ENCODE measurements around the gene SELENOP. TPM values are rescaled to one million over a fixed set of nuclear protein-coding genes. Genes with fewer than 3 reads are reported as not detected.
A peak's percentile ranks its signal among the peaks of the same experiment; 100 is the strongest.

The SELENOP gene
- total and polyA plus RNA-seq, 9 donors: 339 to 764 (median 590) TPM

DNA sequence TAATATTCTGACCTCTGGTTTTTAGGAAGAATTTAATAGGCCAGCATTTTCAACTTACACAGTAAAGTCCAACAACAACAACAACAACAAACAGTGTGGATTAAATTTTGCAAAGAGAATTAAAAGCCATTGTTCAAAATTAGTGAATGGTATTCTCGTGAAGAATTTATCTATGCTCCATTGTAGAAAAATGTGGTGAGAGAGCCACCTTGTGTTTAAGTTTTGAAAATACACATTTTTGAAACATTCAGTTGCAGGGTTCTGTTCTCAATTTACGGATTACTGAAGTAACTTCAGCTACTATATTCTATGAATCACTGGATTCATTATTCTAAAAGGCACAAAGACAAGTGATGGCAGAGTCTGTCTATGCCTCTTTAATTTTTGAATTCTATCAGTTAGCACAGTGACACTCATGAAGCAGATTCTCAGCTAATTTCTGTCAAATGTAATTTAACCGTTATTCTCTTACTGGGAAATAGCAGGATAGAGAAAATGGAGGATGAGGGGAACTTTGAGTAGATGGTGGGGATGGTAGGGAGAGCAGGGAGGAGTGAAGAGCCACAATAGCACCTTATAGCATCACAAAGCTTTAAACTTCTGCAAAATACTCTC lies 44.1 kb downstream of the SELENOP start:
- no peak overlapping the region for H3K4me3 ChIP-seq
- H3K9me3 ChIP-seq: no peaks in the 10 kb centered on the region
- no peak for TF ChIP-seq POLR2A (IDR thresholded peaks at IDR 0.05)
- TF ChIP-seq, protein P1, sequence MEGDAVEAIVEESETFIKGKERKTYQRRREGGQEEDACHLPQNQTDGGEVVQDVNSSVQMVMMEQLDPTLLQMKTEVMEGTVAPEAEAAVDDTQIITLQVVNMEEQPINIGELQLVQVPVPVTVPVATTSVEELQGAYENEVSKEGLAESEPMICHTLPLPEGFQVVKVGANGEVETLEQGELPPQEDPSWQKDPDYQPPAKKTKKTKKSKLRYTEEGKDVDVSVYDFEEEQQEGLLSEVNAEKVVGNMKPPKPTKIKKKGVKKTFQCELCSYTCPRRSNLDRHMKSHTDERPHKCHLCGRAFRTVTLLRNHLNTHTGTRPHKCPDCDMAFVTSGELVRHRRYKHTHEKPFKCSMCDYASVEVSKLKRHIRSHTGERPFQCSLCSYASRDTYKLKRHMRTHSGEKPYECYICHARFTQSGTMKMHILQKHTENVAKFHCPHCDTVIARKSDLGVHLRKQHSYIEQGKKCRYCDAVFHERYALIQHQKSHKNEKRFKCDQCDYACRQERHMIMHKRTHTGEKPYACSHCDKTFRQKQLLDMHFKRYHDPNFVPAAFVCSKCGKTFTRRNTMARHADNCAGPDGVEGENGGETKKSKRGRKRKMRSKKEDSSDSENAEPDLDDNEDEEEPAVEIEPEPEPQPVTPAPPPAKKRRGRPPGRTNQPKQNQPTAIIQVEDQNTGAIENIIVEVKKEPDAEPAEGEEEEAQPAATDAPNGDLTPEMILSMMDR (IDR thresholded peaks at IDR 0.05): peak in 2 of 3 donors; percentile 14 to 48
- TF ChIP-seq EP300 (IDR thresholded peaks at IDR 0.05): no peak
- no peak for DNase-seq
- no peaks in the 10 kb centered on the region for H3K4me1 ChIP-seq (ENCODE audit: insufficient read depth)
- intact Hi-C loops (cut with DNase I): loop anchor here in 3 of 4 donors (5.0 to 10.0 kb wide), 3 partner anchors 763 to 903 kb away; no protein-coding TSS in a partner anchor
- H3K27me3 ChIP-seq: no peaks in the 10 kb centered on the region
- H3K27ac ChIP-seq: no peak overlapping the region
- WGBS, 3 donors: 27 to 33% (median 29%) methylated on average over 3 of the region's 3 CpGs
- no peaks in the 10 kb centered on the region for H3K36me3 ChIP-seq

DNA sequence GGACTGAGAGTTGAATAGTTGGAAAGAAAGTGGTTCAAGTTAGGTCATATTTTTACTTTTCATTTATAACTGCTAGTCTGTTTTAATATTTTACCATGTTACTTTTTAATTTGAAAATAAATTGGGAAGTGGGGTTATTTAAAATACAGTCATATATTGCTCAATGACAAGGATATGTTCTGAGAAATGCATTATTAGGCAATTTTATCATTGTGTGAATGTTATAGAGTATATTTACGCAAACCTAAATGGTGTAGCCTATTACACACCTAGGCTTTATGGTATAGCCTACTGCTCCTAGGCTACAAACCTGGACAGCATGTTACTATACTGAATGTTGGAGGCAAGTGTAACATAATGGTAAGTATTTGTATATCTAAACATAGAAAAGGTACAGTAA lies 49.9 kb downstream of the SELENOP start:
- no peaks in the 10 kb centered on the region for H3K9me3 ChIP-seq
- no peaks in the 10 kb centered on the region for H3K36me3 ChIP-seq
- H3K27ac ChIP-seq: no peak overlapping the region
- no peak for DNase-seq
- peaks cover 2% of the 10 kb centered on the region for H3K4me1 ChIP-seq (ENCODE audit: insufficient read depth)
- no peaks in the 10 kb centered on the region for H3K27me3 ChIP-seq
- TF ChIP-seq, protein P1 (IDR thresholded peaks at IDR 0.05): no peak
- TF ChIP-seq EP300 (IDR thresholded peaks at IDR 0.05) (no peak), POLR2A (IDR thresholded peaks at IDR 0.05) (no peak)
- intact Hi-C loops (cut with DNase I): loop anchor here in 2 of 4 donors (10.0 kb wide), 2 partner anchors 757 to 897 kb away; no protein-coding TSS in a partner anchor
- no peak overlapping the region for H3K4me3 ChIP-seq
- 95 to 98% (median 97%) methylated on average over 1 of the region's 1 CpG for WGBS, 3 donors

DNA sequence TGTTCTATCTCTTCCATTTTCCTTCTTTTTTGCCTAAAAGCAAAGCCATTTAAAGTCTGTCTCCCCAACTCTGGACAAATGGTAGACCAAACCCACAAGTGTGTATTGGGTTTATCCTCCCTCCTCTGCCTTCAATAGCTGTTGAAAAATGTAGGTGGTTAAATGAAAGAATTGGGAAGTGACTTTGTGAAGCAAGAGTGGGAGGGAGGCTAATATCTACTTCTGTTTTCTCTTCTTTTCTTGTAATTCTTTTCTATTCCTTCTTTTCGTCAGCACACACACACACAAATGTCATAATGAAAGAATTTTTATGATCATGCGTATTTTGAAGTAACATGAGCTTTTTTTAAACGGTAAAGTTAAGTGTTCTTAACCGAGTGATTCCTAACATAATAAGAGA lies 51.3 kb downstream of the SELENOP start:
- Histone ChIP-seq H3K9me3 (no peaks in the 10 kb centered on the region), H3K36me3 (no peaks in the 10 kb centered on the region), H3K27ac (no peak overlapping the region), H3K4me1 (ENCODE audit: insufficient read depth) (peaks cover 2% of the 10 kb centered on the region), H3K27me3 (no peaks in the 10 kb centered on the region), H3K4me3 (no peak overlapping the region)
- 91 to 96% (median 93%) methylated on average over 4 of the region's 4 CpGs for WGBS, 3 donors
- intact Hi-C loops (cut with DNase I): loop anchor here in 2 of 4 donors (10.0 kb wide), 2 partner anchors 756 to 896 kb away; no protein-coding TSS in a partner anchor
- no peak for TF ChIP-seq EP300 (IDR thresholded peaks at IDR 0.05)
- no peak for TF ChIP-seq POLR2A (IDR thresholded peaks at IDR 0.05)
- TF ChIP-seq, protein P1 (IDR thresholded peaks at IDR 0.05): no peak
- DNase-seq: no peak

DNA sequence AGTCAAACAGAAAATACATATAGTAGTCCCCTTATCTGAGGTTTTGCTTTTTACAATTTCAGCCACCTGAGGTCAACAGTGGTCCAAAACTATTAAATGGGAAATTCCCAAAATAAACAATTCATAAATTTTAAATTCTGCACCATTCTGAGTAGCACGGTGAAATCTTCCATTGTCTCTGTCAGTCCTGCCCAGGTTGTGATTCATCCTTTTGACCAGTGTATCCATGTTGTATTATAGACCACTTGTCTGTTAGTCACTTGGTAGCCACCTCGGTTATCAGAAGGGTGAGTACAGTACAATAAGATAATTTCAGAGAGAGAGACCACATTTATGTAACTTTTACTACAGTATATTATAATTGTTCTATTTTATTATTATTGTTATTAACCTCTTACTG lies 52.2 kb downstream of the SELENOP start:
- WGBS, 3 donors: 80 to 91% (median 83%) methylated on average over 2 of the region's 2 CpGs
- intact Hi-C loops (cut with DNase I): no loop called here

More for the DNA sequence above, 52.2 kb downstream of the SELENOP start:
- Histone ChIP-seq H3K4me1 (ENCODE audit: insufficient read depth) (peaks cover 2% of the 10 kb centered on the region), H3K27me3 (no peaks in the 10 kb centered on the region), H3K9me3 (no peaks in the 10 kb centered on the region), H3K27ac (no peak overlapping the region), H3K36me3 (no peaks in the 10 kb centered on the region), H3K4me3 (no peak overlapping the region)
- DNase-seq: no peak
- TF ChIP-seq POLR2A (IDR thresholded peaks at IDR 0.05): no peak
- TF ChIP-seq EP300 (IDR thresholded peaks at IDR 0.05): no peak
- TF ChIP-seq, protein P1 (IDR thresholded peaks at IDR 0.05): no peak

Measured in ovary (tissue), 9 donors.